H1 (cell line): ENCODE data around the gene PAX5.

Source experiments
- CREB1 ChIP-seq: IDR thresholded peaks from 2 replicates; pipeline ENCODE4 v1.6.1; 2012; ENCODE audit warnings: inconsistent platforms
- CTCF ChIP-seq, 3 experiments: IDR thresholded peaks; 1 replicate in 2 of 3; 2 replicates in 1 of 3; pipeline versions ENCODE4 v1.5.1 to v1.6.1; 2011; ENCODE audit warnings: low read length in 3 of 3, mild to moderate bottlenecking in 3 of 3, inconsistent platforms in 2 of 3, low read depth in 1 of 3, moderate library complexity in 1 of 3; ENCODE audit not compliant: insufficient read depth in 1 of 3; ENCODE audit errors: control extremely low read depth in 1 of 3
- JUN ChIP-seq: IDR thresholded peaks from 2 replicates; pipeline ENCODE4 v1.6.1; 2011; ENCODE audit warnings: low read depth, mild to moderate bottlenecking, improper control_type of control experiment, low read length
- RAD21 ChIP-seq, 2 experiments: IDR thresholded peaks in 1 of 2; conservative IDR thresholded peaks in 1 of 2; 2 replicates each; pipeline ENCODE4 v1.6.1; 2011; ENCODE audit warnings: low read depth in 2 of 2, low read length in 2 of 2, improper control_type of control experiment in 1 of 2, inconsistent platforms in 1 of 2, mild to moderate bottlenecking in 1 of 2, moderate library complexity in 1 of 2

- no peak for TF ChIP-seq CTCF (IDR thresholded peaks at IDR 0.05; ENCODE audit: control extremely low read depth in 1 of 3, insufficient read depth in 1 of 3, low read depth in 1 of 3, low read length in 3 of 3)
- TF ChIP-seq JUN, result no peak
- TF ChIP-seq RAD21 (IDR thresholded peaks at IDR 0.05 in 1 of 2, conservative IDR thresholded peaks at IDR 0.05 in 1 of 2; ENCODE audit: low read depth in 2 of 2, low read length in 2 of 2), result no peak
- no peak for TF ChIP-seq CREB1
These were observed 201.8 kb downstream of the PAX5 start for GRCh38 chr9:36832164-36832795.
